Suprapubic skin (tissue), 4 donors: Measurements from ENCODE around the gene TRIM43B. TPM values are rescaled to one million over a fixed set of nuclear protein-coding genes. Genes with fewer than 3 reads are reported as not detected.
"Not testable (repeated sequence)": the region's sequence is repeated elsewhere in the genome, so short reads cannot be mapped to it uniquely, and the experiment has no call there.

Experiments
- DNase-seq, 2 donors: peaks; one replicate each; pipeline ENCODE4 v3.0.0-alpha.2; 2019; ENCODE audit warnings: low spot score in 2 of 2
- H3K27ac ChIP-seq: fragments of 200-600 bp; sonication (generic); one replicate; pipeline ENCODE4 v1.5.1; 2019
- H3K27me3 ChIP-seq: fragments of 200-600 bp; sonication (generic); one replicate; pipeline ENCODE4 v1.5.1; 2019
- H3K36me3 ChIP-seq: fragments of 200-600 bp; sonication (generic); one replicate; pipeline ENCODE4 v1.5.1; 2019
- H3K4me1 ChIP-seq: fragments of 200-600 bp; sonication (generic); one replicate; pipeline ENCODE4 v1.5.1; 2019
- H3K4me3 ChIP-seq: fragments of 200-600 bp; sonication (generic); one replicate; pipeline ENCODE4 v1.5.1; 2019; ENCODE audit warnings: mild to moderate bottlenecking
- H3K9me3 ChIP-seq: fragments of 200-600 bp; sonication (generic); one replicate; pipeline ENCODE4 v1.5.1; 2019
- EP300 ChIP-seq: sonication (generic); formaldehyde crosslinking; IDR thresholded peaks from one replicate; pipeline ENCODE4 v1.6.1; 2017; ENCODE audit warnings: antibody characterized with exemption
- POLR2A ChIP-seq, 2 donors: fragments of 450-650 bp; IDR thresholded peaks; one replicate each; pipeline ENCODE4 v1.6.1; 2017; ENCODE audit warnings: antibody characterized with exemption in 2 of 2, mild to moderate bottlenecking in 2 of 2, moderate library complexity in 2 of 2
- POLR2AphosphoS5 ChIP-seq, 3 donors: sonication (generic); formaldehyde crosslinking; IDR thresholded peaks; one replicate each; pipeline ENCODE4 v1.6.1; 2017; ENCODE audit warnings: antibody characterized with exemption in 3 of 3
- WGBS: methylation state at CpG from one replicate; pipeline ENCODE4 v1.1.5; 2018; 5-methylcytosine and 5-hydroxymethylcytosine counted together
- total RNA-seq, 4 donors: library from RNA; depleted of rRNA; stranded (reverse); fragments of >200 nt; gene quantifications; one replicate each; pipeline ENCODE4 v1.1.0, GENCODE V29; 2016
- TF ChIP-seq, protein P1 (sequence below), 2 donors: fragments of 200-600 bp in 1 of 2; fragments of 450-650 bp in 1 of 2; sonication (generic) in 1 of 2; IDR thresholded peaks; one replicate each; pipeline ENCODE4 v1.5.1; 2016 to 2019; ENCODE audit warnings: antibody characterized with exemption in 2 of 2, mild to moderate bottlenecking in 1 of 2, moderate library complexity in 1 of 2

The TRIM43B gene
- total RNA-seq = not detected

DNA sequence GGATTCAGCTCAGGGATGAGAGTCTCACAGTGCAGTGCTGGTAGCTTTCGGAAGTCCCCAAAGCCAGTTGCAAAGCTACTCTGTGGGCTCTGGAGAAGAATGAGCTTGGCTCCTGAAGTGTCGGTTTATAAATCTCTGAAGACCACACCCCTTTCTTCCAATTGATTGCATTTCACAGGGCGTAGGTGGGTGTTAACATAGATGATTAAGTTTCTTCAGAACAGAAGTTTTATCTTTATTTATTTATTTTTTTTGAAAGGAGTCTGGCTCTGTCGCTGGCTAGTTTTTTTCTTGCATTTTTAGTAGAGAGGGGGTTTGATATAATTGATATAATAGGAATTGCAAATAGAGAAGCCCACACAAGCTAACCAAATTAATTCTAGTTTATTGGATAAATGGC lies at the start of gene TRIM43B:
TRIM43B (minus strand) TSS at position 101 of the 400 bp plus-strand sequence. CDS start 2,040 bp downstream, outside the sequence.
- H3K4me1 ChIP-seq, H3K27me3 ChIP-seq, H3K4me3 ChIP-seq, H3K36me3 ChIP-seq, H3K27ac ChIP-seq, H3K9me3 ChIP-seq, DNase-seq: not testable (repeated sequence)
- WGBS = 94% methylated on average over 2 of the region's 4 CpGs

DNA sequence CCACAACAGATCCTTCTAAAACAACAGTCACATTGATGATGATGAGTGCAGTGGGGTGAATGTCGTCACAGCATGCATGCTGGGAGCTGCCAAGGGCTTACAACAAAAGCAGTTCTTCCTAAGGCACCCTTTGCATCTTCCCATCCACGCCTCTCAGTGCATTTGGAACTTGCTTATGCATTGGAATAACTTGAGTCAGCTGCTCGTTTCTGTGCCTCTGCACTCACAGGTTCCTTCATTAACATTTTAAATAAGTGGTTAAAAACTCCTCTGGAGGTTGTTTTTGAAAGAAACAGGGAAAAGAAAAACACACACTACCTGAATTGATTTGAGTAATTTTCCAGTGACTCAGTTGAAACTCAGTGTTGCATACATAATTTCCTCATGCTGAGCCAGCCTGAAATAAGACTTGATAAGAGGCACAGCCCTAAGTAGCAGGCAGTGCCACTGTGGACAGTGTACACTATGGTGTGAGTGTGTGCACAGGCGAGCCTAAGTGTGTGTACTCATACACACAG lies 46.8 kb upstream of the TRIM43B start:
- Histone ChIP-seq H3K36me3 (peaks cover 13% of the 10 kb centered on the region), H3K9me3 (no peaks in the 10 kb centered on the region), H3K4me3 (no peak overlapping the region), H3K27ac (no peak overlapping the region), H3K4me1 (peaks cover 11% of the 10 kb centered on the region), H3K27me3 (no peaks in the 10 kb centered on the region)
- DNase-seq = no peak
- 80% methylated on average over 4 of the region's 4 CpGs for WGBS
- TF ChIP-seq POLR2AphosphoS5 (IDR thresholded peaks at IDR 0.05) (no peak), POLR2A (IDR thresholded peaks at IDR 0.05) (no peak), EP300 (no peak)
- TF ChIP-seq, protein P1, sequence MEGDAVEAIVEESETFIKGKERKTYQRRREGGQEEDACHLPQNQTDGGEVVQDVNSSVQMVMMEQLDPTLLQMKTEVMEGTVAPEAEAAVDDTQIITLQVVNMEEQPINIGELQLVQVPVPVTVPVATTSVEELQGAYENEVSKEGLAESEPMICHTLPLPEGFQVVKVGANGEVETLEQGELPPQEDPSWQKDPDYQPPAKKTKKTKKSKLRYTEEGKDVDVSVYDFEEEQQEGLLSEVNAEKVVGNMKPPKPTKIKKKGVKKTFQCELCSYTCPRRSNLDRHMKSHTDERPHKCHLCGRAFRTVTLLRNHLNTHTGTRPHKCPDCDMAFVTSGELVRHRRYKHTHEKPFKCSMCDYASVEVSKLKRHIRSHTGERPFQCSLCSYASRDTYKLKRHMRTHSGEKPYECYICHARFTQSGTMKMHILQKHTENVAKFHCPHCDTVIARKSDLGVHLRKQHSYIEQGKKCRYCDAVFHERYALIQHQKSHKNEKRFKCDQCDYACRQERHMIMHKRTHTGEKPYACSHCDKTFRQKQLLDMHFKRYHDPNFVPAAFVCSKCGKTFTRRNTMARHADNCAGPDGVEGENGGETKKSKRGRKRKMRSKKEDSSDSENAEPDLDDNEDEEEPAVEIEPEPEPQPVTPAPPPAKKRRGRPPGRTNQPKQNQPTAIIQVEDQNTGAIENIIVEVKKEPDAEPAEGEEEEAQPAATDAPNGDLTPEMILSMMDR (IDR thresholded peaks at IDR 0.05) = no peak

DNA sequence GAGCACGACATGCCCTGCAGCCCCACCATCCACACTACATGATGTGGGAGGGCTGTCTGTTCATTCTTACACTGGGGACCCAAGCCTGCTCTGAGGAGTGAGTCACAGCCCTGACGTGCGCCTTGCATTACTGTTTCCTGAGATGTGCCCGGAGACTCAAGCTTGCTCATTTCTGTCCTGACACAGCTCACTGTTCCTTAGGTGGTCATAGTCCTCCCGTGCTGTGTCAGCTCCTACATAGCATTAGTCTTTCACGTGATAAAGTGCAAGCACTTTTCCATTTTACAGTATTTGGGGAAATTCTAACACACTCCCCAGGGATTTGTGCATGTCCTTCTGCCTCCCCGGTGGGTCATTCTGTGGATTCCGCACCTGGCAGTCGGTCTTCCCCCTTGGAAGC lies 46.2 kb upstream of the TRIM43B start:
- Histone ChIP-seq H3K4me3 (no peak overlapping the region), H3K36me3 (peaks cover 13% of the 10 kb centered on the region), H3K9me3 (no peaks in the 10 kb centered on the region), H3K4me1 (peaks cover 15% of the 10 kb centered on the region), H3K27me3 (no peaks in the 10 kb centered on the region), H3K27ac (no peak overlapping the region)
- TF ChIP-seq POLR2AphosphoS5 (IDR thresholded peaks at IDR 0.05) = no peak
- TF ChIP-seq, protein P1 (IDR thresholded peaks at IDR 0.05) = no peak
- TF ChIP-seq POLR2A (IDR thresholded peaks at IDR 0.05) = no peak
- no peak for TF ChIP-seq EP300
- WGBS = 93% methylated on average over 9 of the region's 9 CpGs
- no peak for DNase-seq

DNA sequence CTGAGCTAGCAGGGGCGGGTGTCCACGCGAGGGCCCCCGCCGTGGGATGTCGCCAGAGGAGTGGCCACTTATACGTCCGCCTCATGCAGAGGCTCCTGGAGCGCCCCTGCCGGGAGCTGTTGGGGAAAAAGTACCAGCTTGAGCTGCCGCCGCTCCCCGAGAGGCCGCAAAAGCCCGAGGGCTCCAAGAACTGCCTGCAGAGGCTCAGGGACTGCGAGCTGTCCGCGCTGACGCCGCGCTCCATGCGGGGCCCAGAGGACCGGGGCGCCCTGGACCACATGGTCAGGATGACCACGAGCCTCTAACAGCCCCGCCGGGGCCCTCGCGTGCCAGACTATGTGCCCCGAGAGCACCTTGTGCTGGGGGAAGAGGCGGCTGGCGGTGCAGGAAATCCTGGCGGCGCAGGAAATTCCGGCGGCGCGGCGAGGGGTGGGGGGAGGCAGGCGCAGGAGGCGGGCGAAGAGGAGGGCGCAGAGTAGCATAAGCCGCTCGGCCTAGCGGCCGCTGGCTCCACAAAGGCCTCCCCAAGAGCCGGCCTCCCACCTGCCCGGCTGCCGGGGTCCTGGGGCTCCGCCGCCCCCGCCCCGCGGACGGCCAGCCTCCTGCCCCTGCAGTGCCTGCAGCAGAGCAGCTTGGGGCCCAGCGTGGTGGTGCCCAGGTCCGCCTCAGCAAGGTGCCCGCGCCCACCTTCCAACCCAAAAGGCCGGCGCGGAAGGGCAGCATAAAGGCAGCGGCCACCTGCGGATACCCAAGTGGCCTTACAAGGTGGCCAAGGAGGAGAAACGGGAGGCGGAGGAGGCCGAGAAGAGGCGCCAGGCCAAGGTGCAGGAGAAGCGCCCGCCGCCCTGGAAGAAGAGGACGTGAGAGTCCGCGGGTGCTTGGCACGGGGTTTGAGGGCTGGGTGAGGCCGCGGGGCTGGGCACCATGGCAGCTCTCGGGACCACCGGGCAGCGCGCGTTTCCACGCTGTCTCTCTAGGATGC lies 42.1 kb upstream of the TRIM43B start:
- Histone ChIP-seq H3K9me3 (no peaks in the 10 kb centered on the region), H3K36me3 (peaks cover 13% of the 10 kb centered on the region), H3K4me1 (peaks cover 22% of the 10 kb centered on the region), H3K27me3 (no peaks in the 10 kb centered on the region), H3K4me3 (peak overlapping the region; percentile 74), H3K27ac (peak overlapping the region; percentile 65)
- WGBS = 3% methylated on average over 37 of the region's 84 CpGs
- TF ChIP-seq EP300 (no peak), POLR2A (IDR thresholded peaks at IDR 0.05) (no peak), POLR2AphosphoS5 (IDR thresholded peaks at IDR 0.05) (no peak)
- TF ChIP-seq, protein P1 (IDR thresholded peaks at IDR 0.05) = peak in 1 of 2 donors; percentile 12
- peak in 1 of 2 donors; percentile 71 for DNase-seq

DNA sequence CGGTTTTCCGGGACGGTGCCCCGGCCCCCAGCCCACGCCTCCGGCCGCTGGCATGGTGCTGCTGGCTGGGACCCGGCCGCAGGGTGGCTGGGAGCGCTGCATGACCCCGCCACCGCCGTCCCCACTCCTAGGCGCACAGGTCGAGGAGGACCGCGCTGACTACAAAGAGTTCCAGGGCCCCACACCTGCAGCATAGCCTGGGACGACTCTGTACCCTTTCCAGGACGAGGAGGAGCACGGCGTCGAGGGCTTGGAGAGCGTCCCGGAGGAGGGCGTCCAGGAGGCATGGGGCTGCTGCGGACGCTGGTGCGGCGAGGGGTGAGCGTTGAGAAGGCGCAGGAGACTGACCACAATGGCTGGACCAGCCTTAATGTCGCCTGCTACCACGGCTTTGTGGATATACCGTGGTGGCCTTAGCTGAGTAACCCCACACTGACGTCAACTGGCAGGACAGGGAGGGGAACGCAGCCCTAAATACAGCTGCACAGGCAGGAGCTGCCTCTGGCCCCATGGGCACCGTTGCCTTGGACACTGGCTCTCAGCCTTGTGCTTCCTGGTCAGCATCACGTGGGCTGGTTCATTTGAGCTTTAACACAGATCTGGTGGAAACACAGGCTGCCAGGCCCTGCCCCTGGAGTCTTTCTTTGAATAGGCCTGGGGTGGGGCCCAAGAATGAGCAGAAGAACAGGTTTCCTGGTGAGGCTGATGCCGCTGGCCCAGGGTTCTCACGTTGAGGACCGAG lies 40.9 kb upstream of the TRIM43B start:
- Histone ChIP-seq H3K27ac (no peak overlapping the region), H3K36me3 (peaks cover 8% of the 10 kb centered on the region), H3K4me1 (peaks cover 22% of the 10 kb centered on the region), H3K27me3 (no peaks in the 10 kb centered on the region), H3K4me3 (peak overlapping the region; percentile 74), H3K9me3 (no peaks in the 10 kb centered on the region)
- WGBS = 84% methylated on average over 37 of the region's 41 CpGs
- TF ChIP-seq POLR2AphosphoS5 (IDR thresholded peaks at IDR 0.05) (no peak), POLR2A (IDR thresholded peaks at IDR 0.05) (no peak), EP300 (no peak)
- TF ChIP-seq, protein P1 (IDR thresholded peaks at IDR 0.05) = no peak
- no peak for DNase-seq
